Motor neuron (in vitro differentiated cells): ENCODE data around the gene BRCA2. TPM values are rescaled to one million over a fixed set of nuclear protein-coding genes. Genes with fewer than 3 reads are reported as not detected.
"Not testable (repeated sequence)": the region's sequence is repeated elsewhere in the genome, so short reads cannot be mapped to it uniquely, and the experiment has no call there.

Experiments
- ATAC-seq, 8 experiments: fragments of 200-7000 bp; cut with Tn5 transposase; replicated peaks in 6 of 8; 2 replicates each; pipeline ENCODE4 v1.8.0; 2021; ENCODE audit warnings: mild to moderate bottlenecking in 8 of 8, moderate library complexity in 8 of 8
- H3K27ac ChIP-seq, 2 donors: fragments of 250-450 bp; sonication (Bioruptor Pico); 2 replicates each; pipeline ENCODE4 v1.9.0; 2021; ENCODE audit warnings: antibody characterized with exemption in 2 of 2, mild to moderate bottlenecking in 2 of 2, moderate library complexity in 1 of 2
- H3K4me1 ChIP-seq, 2 donors: fragments of 250-450 bp; sonication (Bioruptor Pico); replicated peaks in 1 of 2; 2 replicates each; pipeline ENCODE4 v1.6.1; 2021; ENCODE audit warnings: antibody characterized with exemption in 2 of 2, mild to moderate bottlenecking in 2 of 2, moderate library complexity in 1 of 2
- H3K4me3 ChIP-seq, 5 donors: fragments of 250-450 bp; sonication (Bioruptor Pico); 2 replicates each; pipeline ENCODE4 v1.9.0; 2021; ENCODE audit warnings: antibody characterized with exemption in 5 of 5, mild to moderate bottlenecking in 5 of 5, moderate library complexity in 4 of 5
- WGBS, 10 experiments: fragments of 450-650 bp; shearing (Covaris generic); methylation state at CpG; one replicate each; pipeline ENCODE4 v1.0.0; 2022; 5-methylcytosine and 5-hydroxymethylcytosine counted together
- in situ Hi-C, 9 experiments: fragments of 400-800 bp; cut with MboI; loops; one replicate each; pipeline ENCODE4 v1.15.0; 2021; ENCODE audit warnings: low sequenced_read_pairs in 9 of 9, low pct_unique_long_range_greater_than_20kb in 2 of 9; ENCODE audit not compliant: unreplicated experiment in 9 of 9
- total RNA-seq, 8 experiments: library from RNA; unstranded; fragments of 300-600 nt; gene quantifications; 2 replicates each; pipeline versions ENCODE4 v1.2.3 to v1.2.4, GENCODE V29; 2022

The BRCA2 gene
- total RNA-seq, 8 experiments from 2014 or later, result 0.54 to 9.1 (median 1.7) TPM

GRCh38 chr13:32314271-32315237, 754 bp upstream of the BRCA2 start:
- peak; percentile 34 to 62 (median 43) for ATAC-seq
- H3K27ac ChIP-seq, result peak overlapping the region; percentile 86 to 90
- 0 to 100% (median 83%) methylated on average over 1 to 22 of the region's 32 CpGs; no CpG with 5 or more reads in 1 of the 10 experiments for WGBS, 10 experiments
- peaks cover 7% of the 10 kb centered on the region in 2 donors for H3K4me1 ChIP-seq
- in situ Hi-C loops, result loop anchor here in 3 of 9 experiments (5.0 to 25.0 kb wide), 3 partner anchors 277 to 402 kb away; partner anchors contain the start of gene FRY (in 1 of the 3)
- H3K4me3 ChIP-seq, result peak overlapping the region; percentile 48 to 76 (median 68)

DNA sequence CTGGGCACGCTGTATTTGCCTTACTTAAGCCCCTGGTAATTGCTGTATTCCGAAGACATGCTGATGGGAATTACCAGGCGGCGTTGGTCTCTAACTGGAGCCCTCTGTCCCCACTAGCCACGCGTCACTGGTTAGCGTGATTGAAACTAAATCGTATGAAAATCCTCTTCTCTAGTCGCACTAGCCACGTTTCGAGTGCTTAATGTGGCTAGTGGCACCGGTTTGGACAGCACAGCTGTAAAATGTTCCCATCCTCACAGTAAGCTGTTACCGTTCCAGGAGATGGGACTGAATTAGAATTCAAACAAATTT, 676 bp downstream of the BRCA2 start:
- no peak overlapping the region for H3K27ac ChIP-seq
- peak in 5 of 8 experiments; percentile 15 to 26 (median 24) for ATAC-seq
- WGBS, 10 experiments, result 0 to 16% (median 2%) methylated on average over 1 to 11 of the region's 13 CpGs; no CpG with 5 or more reads in 1 of the 10 experiments
- in situ Hi-C loops, result loop anchor here in 2 of 9 experiments (25.0 kb wide), 2 partner anchors 279 to 404 kb away; partner anchors contain the start of gene FRY (in 1 of the 2)
- peaks cover 7% of the 10 kb centered on the region in 2 donors for H3K4me1 ChIP-seq
- H3K4me3 ChIP-seq, result peak overlapping the region; percentile 48 to 76 (median 68)

- ATAC-seq, result no peak
- in situ Hi-C loops, result loop anchor here in 2 of 9 experiments (25.0 kb wide), 2 partner anchors 279 to 404 kb away; partner anchors contain the start of gene FRY (in 1 of the 2)
Measured at GRCh38 chr13:32316501-32316900, 1.2 kb downstream of the BRCA2 start.

GRCh38 chr13:32317716-32318465, 2.6 kb downstream of the BRCA2 start:
- Histone ChIP-seq H3K4me3 (no peak overlapping the region), H3K4me1 (peaks cover 7% of the 10 kb centered on the region in 2 donors), H3K27ac (no peak overlapping the region)
- no peak for ATAC-seq
- WGBS, 10 experiments, result 71 to 100% (median 93%) methylated on average over 1 to 2 of the region's 2 CpGs
- in situ Hi-C loops, result loop anchor here in 2 of 9 experiments (25.0 kb wide), 2 partner anchors 281 to 406 kb away; partner anchors contain the start of gene FRY (in 1 of the 2)

More at GRCh38 chr13:32316501-32316900, 1.2 kb downstream of the BRCA2 start:
- Histone ChIP-seq H3K27ac (no peak overlapping the region), H3K4me3 (peak overlapping the region in 3 of 5 donors; percentile 58 to 68 (median 68)), H3K4me1 (peaks cover 7% of the 10 kb centered on the region in 2 donors)
- 39 to 86% (median 67%) methylated on average over 1 to 6 of the region's 6 CpGs; no CpG with 5 or more reads in 1 of the 10 experiments for WGBS, 10 experiments

GRCh38 chr13:32320528-32320927, 5.2 kb downstream of the BRCA2 start:
- peaks cover 0 to 2% of the 10 kb centered on the region in 2 donors for H3K4me1 ChIP-seq
- H3K4me3 ChIP-seq, result no peak overlapping the region
- 78 to 100% (median 85%) methylated on average over 2 to 4 of the region's 4 CpGs; no CpG with 5 or more reads in 1 of the 10 experiments for WGBS, 10 experiments
- ATAC-seq, result no peak
- no peak overlapping the region for H3K27ac ChIP-seq
- in situ Hi-C loops, result loop anchor here in 2 of 9 experiments (25.0 kb wide), 2 partner anchors 283 to 408 kb away; partner anchors contain the start of gene FRY (in 1 of the 2)

- Histone ChIP-seq H3K4me1 (no peaks in the 10 kb centered on the region), H3K4me3 (no peak overlapping the region), H3K27ac (no peak overlapping the region)
- ATAC-seq, result peak in 2 of 8 experiments; percentile 42 to 76
- in situ Hi-C loops, result loop anchor here in 2 of 9 experiments (25.0 kb wide), 2 partner anchors 287 to 412 kb away; partner anchors contain the start of gene FRY (in 1 of the 2)
Measured at GRCh38 chr13:32323912-32324311, 8.6 kb downstream of the BRCA2 start.

DNA sequence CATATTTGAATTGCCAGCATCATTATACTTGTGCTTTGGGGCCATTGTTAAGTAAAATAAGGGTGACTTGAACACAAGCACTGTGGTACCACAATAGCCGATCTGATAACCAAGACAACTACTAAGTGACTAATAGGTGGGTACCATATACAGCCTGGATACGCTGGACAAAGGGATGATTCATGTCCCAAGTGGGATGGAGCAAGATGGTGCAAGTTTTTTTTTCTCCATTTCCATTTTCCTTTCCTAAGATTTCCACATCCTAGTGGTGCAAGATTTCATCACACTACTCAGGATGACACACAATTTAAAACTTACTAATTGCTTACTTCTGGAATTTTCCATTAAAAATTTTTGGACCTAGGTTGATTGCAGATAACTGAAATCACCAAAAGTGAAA, 15.1 kb downstream of the BRCA2 start:
- no peak overlapping the region for H3K4me3 ChIP-seq
- 20 to 95% (median 80%) methylated on average over 1 to 2 of the region's 2 CpGs; no CpG with 5 or more reads in 1 of the 10 experiments for WGBS, 10 experiments
- H3K27ac ChIP-seq, result no peak overlapping the region
- no peaks in the 10 kb centered on the region for H3K4me1 ChIP-seq
- ATAC-seq, result peak in 2 of 8 experiments; percentile 47 to 58
- in situ Hi-C loops, result no loop called here

DNA sequence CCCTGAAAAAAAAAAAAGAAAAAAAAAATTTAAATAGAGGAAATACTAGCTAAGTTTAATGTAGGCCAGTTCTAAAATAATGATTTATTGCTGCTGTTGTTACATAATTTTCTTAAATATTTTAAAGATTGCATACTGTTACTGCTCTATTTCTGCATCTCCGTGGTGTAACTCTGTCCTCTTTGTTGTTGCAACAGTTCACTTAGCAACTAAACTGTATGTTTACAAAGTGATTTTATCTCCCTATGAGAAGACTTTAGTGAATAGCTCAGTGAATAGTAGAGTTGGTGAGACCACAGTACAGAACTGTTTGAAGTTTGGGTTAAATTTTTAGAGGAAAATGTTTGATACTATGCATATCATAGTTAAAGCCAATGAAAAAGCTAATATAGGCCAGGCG, 19.4 kb downstream of the BRCA2 start:
- no peak overlapping the region for H3K4me3 ChIP-seq
- ATAC-seq, result no peak
- H3K27ac ChIP-seq, result no peak overlapping the region
- in situ Hi-C loops, result no loop called here
- no peaks in the 10 kb centered on the region for H3K4me1 ChIP-seq
- WGBS, 10 experiments, result 100% methylated on average over 1 to 2 of the region's 2 CpGs; no CpG with 5 or more reads in 2 of the 10 experiments

DNA sequence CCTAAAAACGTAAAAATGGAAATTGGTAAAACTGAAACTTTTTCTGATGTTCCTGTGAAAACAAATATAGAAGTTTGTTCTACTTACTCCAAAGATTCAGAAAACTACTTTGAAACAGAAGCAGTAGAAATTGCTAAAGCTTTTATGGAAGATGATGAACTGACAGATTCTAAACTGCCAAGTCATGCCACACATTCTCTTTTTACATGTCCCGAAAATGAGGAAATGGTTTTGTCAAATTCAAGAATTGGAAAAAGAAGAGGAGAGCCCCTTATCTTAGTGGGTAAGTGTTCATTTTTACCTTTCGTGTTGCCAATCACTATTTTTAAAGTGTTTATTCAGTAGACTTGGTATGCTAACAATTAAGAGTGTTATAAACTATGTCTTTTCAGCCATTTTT, 25.6 kb downstream of the BRCA2 start:
- no peak for ATAC-seq
- in situ Hi-C loops, result no loop called here
- no peak overlapping the region for H3K4me3 ChIP-seq
- WGBS, 10 experiments, result 90 to 100% (median 100%) methylated on average over 1 to 3 of the region's 3 CpGs
- H3K4me1 ChIP-seq, result no peaks in the 10 kb centered on the region
- H3K27ac ChIP-seq, result no peak overlapping the region

- WGBS, 10 experiments, result 40 to 100% (median 94%) methylated on average over 1 of the region's 1 CpG; no CpG with 5 or more reads in 1 of the 10 experiments
- Histone ChIP-seq H3K4me1 (no peaks in the 10 kb centered on the region), H3K27ac (no peak overlapping the region), H3K4me3 (no peak overlapping the region)
- no peak for ATAC-seq
- in situ Hi-C loops, result no loop called here
Measured at GRCh38 chr13:32347651-32348050, 32.3 kb downstream of the BRCA2 start.

- in situ Hi-C loops, H3K27ac ChIP-seq, H3K4me1 ChIP-seq, ATAC-seq, H3K4me3 ChIP-seq: not testable (repeated sequence)
- WGBS, 10 experiments, result 87 to 100% (median 97%) methylated on average over 2 to 12 of the region's 15 CpGs; no CpG with 5 or more reads in 2 of the 10 experiments
Measured at GRCh38 chr13:32350839-32351441, 35.6 kb downstream of the BRCA2 start.

- ATAC-seq, result no peak
- in situ Hi-C loops, result no loop called here
- H3K4me1 ChIP-seq, result no peaks in the 10 kb centered on the region
- H3K27ac ChIP-seq, result no peak overlapping the region
- 88 to 100% (median 100%) methylated on average over 1 of the region's 1 CpG; no CpG with 5 or more reads in 1 of the 10 experiments for WGBS, 10 experiments
- H3K4me3 ChIP-seq, result no peak overlapping the region
Measured at GRCh38 chr13:32354040-32354439, 38.7 kb downstream of the BRCA2 start.
